Measurements from ENCODE around the gene CERS2.

The CERS2 gene

GRCh38 chr1:150976879-150977694 is 2.5 kb upstream of the CERS2 start:
- H3K27me3 ChIP-seq (replicated peaks; ENCODE audit: control insufficient read depth, insufficient read depth, low read length) = no peaks in the 10 kb centered on the region

GRCh38 chr1:150976401-150976821 is 1.8 kb upstream of the CERS2 start:
- TF ChIP-seq, protein P1, sequence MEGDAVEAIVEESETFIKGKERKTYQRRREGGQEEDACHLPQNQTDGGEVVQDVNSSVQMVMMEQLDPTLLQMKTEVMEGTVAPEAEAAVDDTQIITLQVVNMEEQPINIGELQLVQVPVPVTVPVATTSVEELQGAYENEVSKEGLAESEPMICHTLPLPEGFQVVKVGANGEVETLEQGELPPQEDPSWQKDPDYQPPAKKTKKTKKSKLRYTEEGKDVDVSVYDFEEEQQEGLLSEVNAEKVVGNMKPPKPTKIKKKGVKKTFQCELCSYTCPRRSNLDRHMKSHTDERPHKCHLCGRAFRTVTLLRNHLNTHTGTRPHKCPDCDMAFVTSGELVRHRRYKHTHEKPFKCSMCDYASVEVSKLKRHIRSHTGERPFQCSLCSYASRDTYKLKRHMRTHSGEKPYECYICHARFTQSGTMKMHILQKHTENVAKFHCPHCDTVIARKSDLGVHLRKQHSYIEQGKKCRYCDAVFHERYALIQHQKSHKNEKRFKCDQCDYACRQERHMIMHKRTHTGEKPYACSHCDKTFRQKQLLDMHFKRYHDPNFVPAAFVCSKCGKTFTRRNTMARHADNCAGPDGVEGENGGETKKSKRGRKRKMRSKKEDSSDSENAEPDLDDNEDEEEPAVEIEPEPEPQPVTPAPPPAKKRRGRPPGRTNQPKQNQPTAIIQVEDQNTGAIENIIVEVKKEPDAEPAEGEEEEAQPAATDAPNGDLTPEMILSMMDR (IDR thresholded peaks at IDR 0.05; ENCODE audit: insufficient read depth, low read length, poor library complexity, severe bottlenecking) = no peak
- DNase-seq (ENCODE audit: extremely low read depth, insufficient read length) = no peak
- Histone ChIP-seq H3K27me3 (replicated peaks; ENCODE audit: control insufficient read depth, insufficient read depth, low read length) (no peaks in the 10 kb centered on the region), H3K4me3 (replicated peaks; ENCODE audit: low read depth, low read length) (no peak overlapping the region), H3K36me3 (ENCODE audit: control insufficient read depth, insufficient read depth, low read length) (no peaks in the 10 kb centered on the region; the same call in 1 of the 2 replicates)

More at GRCh38 chr1:150976879-150977694, 2.5 kb upstream of the CERS2 start:
- H3K36me3 ChIP-seq (ENCODE audit: control insufficient read depth, insufficient read depth, low read length) = no peaks in the 10 kb centered on the region
- DNase-seq (ENCODE audit: extremely low read depth, insufficient read length) = peak; percentile 33
- TF ChIP-seq, protein P1 (IDR thresholded peaks at IDR 0.05; ENCODE audit: insufficient read depth, low read length, poor library complexity, severe bottlenecking) = no peak
- no peak overlapping the region for H3K4me3 ChIP-seq (replicated peaks; ENCODE audit: low read depth, low read length)

DNA sequence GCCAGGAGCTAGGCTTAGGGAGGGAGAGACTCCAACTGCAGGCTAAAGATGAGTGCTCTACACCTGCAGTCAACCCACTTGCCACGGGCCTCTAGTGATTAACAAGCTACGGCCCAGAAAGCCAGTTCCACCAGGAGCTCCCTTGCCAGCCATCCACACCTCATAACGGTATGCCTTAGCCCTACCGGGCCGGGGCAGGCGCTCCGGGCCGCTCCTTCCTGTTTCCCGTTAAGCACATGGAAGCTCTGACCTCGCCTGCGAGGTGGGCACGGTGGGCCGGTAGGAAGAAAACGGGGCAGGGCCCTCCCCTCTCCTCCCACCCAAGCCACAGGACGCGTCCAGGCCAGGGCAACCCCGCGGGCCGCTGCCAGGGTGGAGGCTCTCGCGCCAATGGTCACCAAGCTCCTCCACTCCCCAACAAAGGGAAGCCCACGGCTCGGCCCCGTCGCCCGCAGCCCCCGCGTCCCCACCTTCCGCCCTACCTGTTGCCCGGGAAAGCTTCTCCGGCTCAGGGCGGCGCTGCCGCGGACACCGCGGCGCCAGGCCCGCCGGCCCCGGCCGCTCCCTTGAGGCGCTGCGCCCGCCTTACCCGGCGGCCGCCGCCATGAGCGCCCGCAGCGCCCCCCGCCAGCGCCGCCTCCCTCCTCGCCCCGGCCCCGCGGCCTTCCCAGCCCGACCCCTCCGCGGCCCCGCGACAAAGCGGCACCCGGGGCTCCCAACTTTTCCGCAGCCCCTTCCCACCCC is 627 bp downstream of the CERS2 start:
- TF ChIP-seq, protein P1 (IDR thresholded peaks at IDR 0.05; ENCODE audit: insufficient read depth, low read length, poor library complexity, severe bottlenecking) = no peak
- H3K27me3 ChIP-seq (replicated peaks; ENCODE audit: control insufficient read depth, insufficient read depth, low read length) = no peaks in the 10 kb centered on the region
- H3K36me3 ChIP-seq (ENCODE audit: control insufficient read depth, insufficient read depth, low read length) = no peaks in the 10 kb centered on the region; the same call in none of the 2 replicates
- DNase-seq (ENCODE audit: extremely low read depth, insufficient read length) = peak; percentile 69
- peak overlapping the region; percentile 91 for H3K4me3 ChIP-seq (replicated peaks; ENCODE audit: low read depth, low read length)

GRCh38 chr1:150973258-150973835 is 1.3 kb downstream of the CERS2 start:
- TF ChIP-seq, protein P1 (IDR thresholded peaks at IDR 0.05; ENCODE audit: insufficient read depth, low read length, poor library complexity, severe bottlenecking) = no peak
- Histone ChIP-seq H3K27me3 (replicated peaks; ENCODE audit: control insufficient read depth, insufficient read depth, low read length) (no peaks in the 10 kb centered on the region), H3K36me3 (ENCODE audit: control insufficient read depth, insufficient read depth, low read length) (no peaks in the 10 kb centered on the region; the same call in none of the 2 replicates), H3K4me3 (replicated peaks; ENCODE audit: low read depth, low read length) (peak overlapping the region; percentile 91)
- DNase-seq (ENCODE audit: extremely low read depth, insufficient read length) = no peak

DNA sequence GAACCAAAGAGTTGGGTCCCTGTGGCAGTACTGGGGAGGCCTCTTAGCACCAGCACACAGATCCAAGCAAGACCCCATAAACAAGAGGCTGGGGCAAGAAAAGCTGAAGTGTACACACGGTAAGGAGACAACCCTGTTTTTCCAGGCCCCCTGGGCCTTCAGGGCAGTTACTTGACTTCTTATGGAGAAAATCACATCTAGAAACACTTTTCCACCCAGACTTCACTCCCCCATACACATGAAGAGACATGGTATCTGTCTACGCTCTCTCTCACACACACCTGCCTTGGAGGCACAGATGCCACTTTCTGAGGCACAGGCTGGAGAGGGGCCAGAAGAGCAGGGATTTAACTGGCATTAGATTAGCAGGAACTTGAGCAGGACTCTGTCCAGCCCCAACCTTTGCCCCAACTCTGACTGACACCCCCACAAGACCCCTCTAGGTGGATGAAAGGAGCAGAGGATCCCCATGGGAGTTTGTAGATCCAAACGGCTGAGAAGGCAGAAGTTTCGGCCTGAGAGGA is 2.2 kb downstream of the CERS2 start:
- TF ChIP-seq, protein P1 (IDR thresholded peaks at IDR 0.05; ENCODE audit: insufficient read depth, low read length, poor library complexity, severe bottlenecking) = peak; percentile 0
- Histone ChIP-seq H3K4me3 (replicated peaks; ENCODE audit: low read depth, low read length) (0 out of 2 replicates have a peak overlapping the region, but pooled peaks have one; percentile 91), H3K36me3 (ENCODE audit: control insufficient read depth, insufficient read depth, low read length) (peaks cover 6% of the 10 kb centered on the region), H3K27me3 (replicated peaks; ENCODE audit: control insufficient read depth, insufficient read depth, low read length) (no peaks in the 10 kb centered on the region)
- DNase-seq (ENCODE audit: extremely low read depth, insufficient read length) = no peak

Measured in GM06990 (cell line).